Measurements from ENCODE around the gene MMP23B.

Gene MMP23B

GRCh38 chr1:1613509-1614082, 18.4 kb upstream of the MMP23B start:
- DNase-seq (ENCODE audit: low spot score): no peak

GRCh38 chr1:1614204-1614953, 17.6 kb upstream of the MMP23B start:
- no peak for TF ChIP-seq CTCF (IDR thresholded peaks at IDR 0.05; ENCODE audit: extremely low read depth, missing control alignments)
- no peak for DNase-seq (ENCODE audit: low spot score)

More at GRCh38 chr1:1613509-1614082, 18.4 kb upstream of the MMP23B start:
- no peak for TF ChIP-seq CTCF (IDR thresholded peaks at IDR 0.05; ENCODE audit: extremely low read depth, missing control alignments)

- no peak for DNase-seq (ENCODE audit: low spot score)
Measured at GRCh38 chr1:1614954-1615255, 17.1 kb upstream of the MMP23B start.

GRCh38 chr1:1615256-1616044, 16.5 kb upstream of the MMP23B start, which contains the start of gene MIB2:
Gene MIB2, plus strand, starts transcription at chr1:1615500. Its CDS starts 7,953 bp downstream, at chr1:1623453.
- no peak for TF ChIP-seq CTCF (IDR thresholded peaks at IDR 0.05; ENCODE audit: extremely low read depth, missing control alignments)
- DNase-seq (ENCODE audit: low spot score): peak; percentile 100

More at GRCh38 chr1:1614954-1615255, 17.1 kb upstream of the MMP23B start:
- TF ChIP-seq CTCF (IDR thresholded peaks at IDR 0.05; ENCODE audit: extremely low read depth, missing control alignments): no peak

GRCh38 chr1:1616045-1616790, 15.8 kb upstream of the MMP23B start:
- no peak for TF ChIP-seq CTCF (IDR thresholded peaks at IDR 0.05; ENCODE audit: extremely low read depth, missing control alignments)
- DNase-seq (ENCODE audit: low spot score): peak; percentile 84

GRCh38 chr1:1616838-1617237, 15.1 kb upstream of the MMP23B start:
- DNase-seq (ENCODE audit: low spot score): no peak
- TF ChIP-seq CTCF (IDR thresholded peaks at IDR 0.05; ENCODE audit: extremely low read depth, missing control alignments): no peak

All from GM20000 (cell line).